ENCODE measurements around the gene STMP1. TPM values are rescaled to one million over a fixed set of nuclear protein-coding genes. Genes with fewer than 3 reads are reported as not detected.

Gene STMP1
- total and polyA plus RNA-seq, 12 donors: 20.8 to 52.4 (median 32.5) TPM

GRCh38 chr7:135704074-135704473 is 41.8 kb downstream of the STMP1 start:
- WGBS, 4 donors: 79 to 83% (median 80%) methylated on average over 2 of the region's 2 CpGs; no CpG with 5 or more reads in 1 of the 4 donors
- TF ChIP-seq CTCF (IDR thresholded peaks at IDR 0.05): peak in 1 of 6 experiments; percentile 10
- no peak for TF ChIP-seq POLR2A (IDR thresholded peaks at IDR 0.05)
- intact Hi-C loops (cut with DNase I): no loop called here

GRCh38 chr7:135704698-135705097 is 42.4 kb downstream of the STMP1 start:
- WGBS, 4 donors: 69 to 84% (median 79%) methylated on average over 5 of the region's 5 CpGs
- Histone ChIP-seq H3K36me3 (replicated peaks in 1 of 2) (no peaks in the 10 kb centered on the region), H3K4me1 (replicated peaks in 1 of 2) (no peaks in the 10 kb centered on the region), H3K27ac (no peak overlapping the region), H3K27me3 (no peaks in the 10 kb centered on the region), H3K9me3 (replicated peaks in 1 of 3) (no peaks in the 10 kb centered on the region), H3K4me3 (no peak overlapping the region)
- intact Hi-C loops (cut with DNase I): no loop called here
- TF ChIP-seq CTCF (IDR thresholded peaks at IDR 0.05) (no peak), POLR2A (IDR thresholded peaks at IDR 0.05) (no peak)
- DNase-seq: no peak

More at GRCh38 chr7:135704074-135704473, 41.8 kb downstream of the STMP1 start:
- Histone ChIP-seq H3K9me3 (replicated peaks in 1 of 3) (no peaks in the 10 kb centered on the region), H3K36me3 (replicated peaks in 1 of 2) (no peaks in the 10 kb centered on the region), H3K4me1 (replicated peaks in 1 of 2) (no peaks in the 10 kb centered on the region), H3K27me3 (no peaks in the 10 kb centered on the region), H3K27ac (no peak overlapping the region), H3K4me3 (no peak overlapping the region)
- DNase-seq: no peak

GRCh38 chr7:135706038-135706742 is 43.9 kb downstream of the STMP1 start:
- H3K9me3 ChIP-seq (replicated peaks in 1 of 3): no peaks in the 10 kb centered on the region
- H3K27me3 ChIP-seq: no peaks in the 10 kb centered on the region
- no peak overlapping the region for H3K4me3 ChIP-seq
- intact Hi-C loops (cut with DNase I): no loop called here
- DNase-seq: no peak
- TF ChIP-seq POLR2A (IDR thresholded peaks at IDR 0.05): no peak
- TF ChIP-seq CTCF (IDR thresholded peaks at IDR 0.05): no peak
- H3K36me3 ChIP-seq (replicated peaks in 1 of 2): no peaks in the 10 kb centered on the region
- WGBS, 4 donors: 90 to 94% (median 92%) methylated on average over 15 to 20 of the region's 20 CpGs
- no peak overlapping the region for H3K27ac ChIP-seq
- peaks cover 0 to 3% of the 10 kb centered on the region in 2 donors for H3K4me1 ChIP-seq (replicated peaks in 1 of 2)

- Histone ChIP-seq H3K27me3 (no peaks in the 10 kb centered on the region), H3K9me3 (replicated peaks in 1 of 3) (no peaks in the 10 kb centered on the region), H3K27ac (no peak overlapping the region), H3K36me3 (replicated peaks in 1 of 2) (no peaks in the 10 kb centered on the region), H3K4me1 (replicated peaks in 1 of 2) (peaks cover 0 to 3% of the 10 kb centered on the region in 2 donors), H3K4me3 (no peak overlapping the region)
- intact Hi-C loops (cut with DNase I): no loop called here
- WGBS, 4 donors: 71 to 80% (median 74%) methylated on average over 7 of the region's 7 CpGs
- TF ChIP-seq POLR2A (IDR thresholded peaks at IDR 0.05) (no peak), CTCF (IDR thresholded peaks at IDR 0.05) (no peak)
- no peak for DNase-seq
Observed at GRCh38 chr7:135706858-135707569, 44.7 kb downstream of the STMP1 start.

Measured in adrenal gland (tissue), 12 donors.